HG03521 (cell line): ENCODE results near the gene TUBE1.
"Not testable (repeated sequence)": the region's sequence is repeated elsewhere in the genome, so short reads cannot be mapped to it uniquely, and the experiment has no call there.

ENCODE experiments used
- ATAC-seq: cut with Tn5 transposase; IDR thresholded peaks from one replicate; pipeline ENCODE4 v1.9.1; 2021; ENCODE audit warnings: mild to moderate bottlenecking, moderate library complexity; ENCODE audit not compliant: unreplicated experiment

Gene TUBE1

GRCh38 chr6:112087136-112087911 is at the start of gene TUBE1, which contains the start of gene FAM229B:
TUBE1 (minus strand) TSS chr6:112087482; CDS start chr6:112087434, 48 bp downstream.
FAM229B (plus strand) TSS chr6:112087591; CDS start chr6:112099284, 11,693 bp downstream.
- ATAC-seq = peak; percentile 97

GRCh38 chr6:112130878-112131277 is 43.6 kb upstream of the TUBE1 start:
- no peak for ATAC-seq

GRCh38 chr6:112128208-112128607 is 40.9 kb upstream of the TUBE1 start:
- ATAC-seq = no peak

GRCh38 chr6:112123982-112124381 is 36.7 kb upstream of the TUBE1 start:
- no peak for ATAC-seq

GRCh38 chr6:112122756-112123155 is 35.5 kb upstream of the TUBE1 start:
- ATAC-seq = no peak

GRCh38 chr6:112118034-112118433 is 30.8 kb upstream of the TUBE1 start:
- no peak for ATAC-seq

GRCh38 chr6:112117554-112117953 is 30.3 kb upstream of the TUBE1 start:
- ATAC-seq = no peak

- no peak for ATAC-seq
Measured at GRCh38 chr6:112116221-112116620, 28.9 kb upstream of the TUBE1 start.

GRCh38 chr6:112114577-112115223 is 27.4 kb upstream of the TUBE1 start:
- ATAC-seq = no peak

GRCh38 chr6:112113918-112114317 is 26.6 kb upstream of the TUBE1 start:
- ATAC-seq = no peak

GRCh38 chr6:112113431-112113830 is 26.1 kb upstream of the TUBE1 start:
- no peak for ATAC-seq

GRCh38 chr6:112109262-112109661 is 22.0 kb upstream of the TUBE1 start:
- no peak for ATAC-seq

GRCh38 chr6:112106562-112106961 is 19.3 kb upstream of the TUBE1 start:
- no peak for ATAC-seq

- ATAC-seq = not testable (repeated sequence)
Measured at GRCh38 chr6:112106026-112106425, 18.7 kb upstream of the TUBE1 start.

- no peak for ATAC-seq
Measured at GRCh38 chr6:112100561-112100960, 13.3 kb upstream of the TUBE1 start.

- no peak for ATAC-seq
Measured at GRCh38 chr6:112096901-112097300, 9.6 kb upstream of the TUBE1 start.

- ATAC-seq = no peak
Measured at GRCh38 chr6:112087916-112088315, 634 bp upstream of the TUBE1 start.

GRCh38 chr6:112086744-112087135 is 542 bp downstream of the TUBE1 start:
- no peak for ATAC-seq

GRCh38 chr6:112085286-112086065 is 1.8 kb downstream of the TUBE1 start:
- ATAC-seq = no peak

- ATAC-seq = no peak
Measured at GRCh38 chr6:112081569-112081968, 5.7 kb downstream of the TUBE1 start.

GRCh38 chr6:112066606-112067005 is 20.7 kb downstream of the TUBE1 start:
- no peak for ATAC-seq
